T-helper 22 cell (primary cell): Measurements from ENCODE around the gene PEX7.
"Not testable (repeated sequence)": the region's sequence is repeated elsewhere in the genome, so short reads cannot be mapped to it uniquely, and the experiment has no call there.

ENCODE experiments used
- DNase-seq: peaks from one replicate; pipeline ENCODE4 v3.0.0-alpha.2; 2020; ENCODE audit warnings: low read depth

PEX7 gene

GRCh38 chr6:136840276-136841001 is 18.0 kb downstream of the PEX7 start:
- no peak for DNase-seq

- DNase-seq, result no peak
These were observed 20.8 kb downstream of the PEX7 start for GRCh38 chr6:136843210-136843609.

GRCh38 chr6:136846046-136846445 is 23.7 kb downstream of the PEX7 start:
- DNase-seq, result no peak

GRCh38 chr6:136846477-136846876 is 24.1 kb downstream of the PEX7 start:
- DNase-seq, result not testable (repeated sequence)

- not testable (repeated sequence) for DNase-seq
These were observed 27.7 kb downstream of the PEX7 start for GRCh38 chr6:136849979-136850563.

GRCh38 chr6:136859430-136859829 is 37.0 kb downstream of the PEX7 start:
- no peak for DNase-seq

- DNase-seq, result no peak
These were observed 37.7 kb downstream of the PEX7 start for GRCh38 chr6:136860043-136860442.

GRCh38 chr6:136862662-136863061 is 40.3 kb downstream of the PEX7 start:
- no peak for DNase-seq

GRCh38 chr6:136863752-136864151 is 41.4 kb downstream of the PEX7 start:
- no peak for DNase-seq

GRCh38 chr6:136864676-136865075 is 42.3 kb downstream of the PEX7 start:
- DNase-seq, result no peak

- no peak for DNase-seq
These were observed 44.6 kb downstream of the PEX7 start for GRCh38 chr6:136866872-136867416.

GRCh38 chr6:136869451-136869850 is 47.1 kb downstream of the PEX7 start:
- DNase-seq, result no peak

- DNase-seq, result no peak
These were observed 51.4 kb downstream of the PEX7 start for GRCh38 chr6:136873748-136874147.

GRCh38 chr6:136876469-136876868 is 54.1 kb downstream of the PEX7 start:
- not testable (repeated sequence) for DNase-seq

- no peak for DNase-seq
These were observed 58.5 kb downstream of the PEX7 start for GRCh38 chr6:136880748-136881460.

- no peak for DNase-seq
These were observed 63.7 kb downstream of the PEX7 start for GRCh38 chr6:136886091-136886490.

- DNase-seq, result no peak
These were observed 65.6 kb downstream of the PEX7 start for GRCh38 chr6:136887953-136888352.

- DNase-seq, result no peak
These were observed 67.1 kb downstream of the PEX7 start for GRCh38 chr6:136889271-136890193.

- DNase-seq, result no peak
These were observed 67.9 kb downstream of the PEX7 start for GRCh38 chr6:136890194-136890839.

GRCh38 chr6:136890986-136891385 is 68.6 kb downstream of the PEX7 start:
- DNase-seq, result no peak

GRCh38 chr6:136893187-136893586 is 70.8 kb downstream of the PEX7 start:
- DNase-seq, result no peak
